K562 (cell line): ENCODE results near the gene CPT1A. TPM values are rescaled to one million over a fixed set of nuclear protein-coding genes. Genes with fewer than 3 reads are reported as not detected.

ENCODE experiments used
- BACH1 ChIP-seq: fragments of 200-800 bp; sonication (Bioruptor generic); IDR thresholded peaks from 2 replicates; pipeline ENCODE4 v1.6.1; 2016; ENCODE audit warnings: missing genetic modification characterization, missing compliant biosample characterization
- CBX5 ChIP-seq: IDR thresholded peaks from 2 replicates; pipeline ENCODE4 v1.6.1; 2014; ENCODE audit warnings: low read depth, borderline replicate concordance
- CEBPB ChIP-seq: fragments of 450-650 bp; IDR thresholded peaks from 2 replicates; pipeline ENCODE4 v1.6.1; 2016; ENCODE audit warnings: missing genetic modification characterization, missing compliant biosample characterization
- CREM ChIP-seq: IDR thresholded peaks from 2 replicates; pipeline ENCODE4 v1.6.1; 2014; ENCODE audit warnings: antibody characterized with exemption, low read depth
- DACH1 ChIP-seq: fragments of 450-650 bp; IDR thresholded peaks from 2 replicates; pipeline ENCODE4 v1.6.1; 2018; ENCODE audit not compliant: partially characterized antibody
- EP300 ChIP-seq: IDR thresholded peaks from 2 replicates; pipeline ENCODE4 v1.6.1; 2012; ENCODE audit warnings: low read length, improper control_type of control experiment
- FIP1L1 ChIP-seq: fragments of 200-400 bp; formaldehyde crosslinking; IDR thresholded peaks from 2 replicates; pipeline ENCODE4 v1.6.1; 2018; ENCODE audit warnings: mild to moderate bottlenecking, low read depth, low read length; ENCODE audit not compliant: poor library complexity, severe bottlenecking
- FOSL1 ChIP-seq: fragments of 200-800 bp; sonication (Bioruptor generic); conservative IDR thresholded peaks from 2 replicates; pipeline ENCODE4 v1.6.1; 2016; ENCODE audit warnings: missing genetic modification characterization, missing compliant biosample characterization
- GABPB1 ChIP-seq: sonication (generic); formaldehyde crosslinking; IDR thresholded peaks from 2 replicates; pipeline ENCODE4 v1.8.0; 2022; ENCODE audit warnings: mild to moderate bottlenecking, missing genetic modification reagents
- IFI16 ChIP-seq: fragments of 250-450 bp; sonication (Bioruptor Pico); IDR thresholded peaks from 2 replicates; pipeline ENCODE4 v2.1.2; 2022; ENCODE audit warnings: mild to moderate bottlenecking, inconsistent platforms
- KLF6 ChIP-seq: fragments of 250-450 bp; sonication (Bioruptor Pico); IDR thresholded peaks from 2 replicates; pipeline ENCODE4 v1.4.0; 2020; ENCODE audit warnings: mild to moderate bottlenecking, moderate library complexity, borderline replicate concordance
- MAFG ChIP-seq: fragments of 450-650 bp; conservative IDR thresholded peaks from 2 replicates; pipeline ENCODE4 v1.6.1; 2016; ENCODE audit warnings: missing genetic modification characterization, missing compliant biosample characterization
- MCM7 ChIP-seq, 2 experiments: fragments of 450-650 bp; IDR thresholded peaks; 2 replicates each; pipeline ENCODE4 v1.6.1; 2016 to 2018
- MED1 ChIP-seq: sonication (generic); formaldehyde crosslinking; IDR thresholded peaks from 2 replicates; pipeline ENCODE4 v1.8.1; 2023; ENCODE audit warnings: missing genetic modification reagents, borderline replicate concordance
- NEUROD1 ChIP-seq: fragments of 150-350 bp; IDR thresholded peaks from 2 replicates; pipeline ENCODE4 v1.6.1; 2014; ENCODE audit warnings: borderline replicate concordance, low read length, low read depth; ENCODE audit not compliant: partially characterized antibody
- NR2C1 ChIP-seq, 2 experiments: fragments of 450-650 bp; IDR thresholded peaks; 2 replicates each; pipeline ENCODE4 v1.6.1; 2017; ENCODE audit warnings: mild to moderate bottlenecking in 2 of 2, antibody characterized with exemption in 1 of 2, inconsistent platforms in 1 of 2, missing compliant biosample characterization in 1 of 2, missing genetic modification characterization in 1 of 2
- TOE1 ChIP-seq, 2 experiments: fragments of 450-650 bp in 1 of 2; sonication (generic) in 1 of 2; formaldehyde crosslinking in 1 of 2; IDR thresholded peaks; 2 replicates each; pipeline versions ENCODE4 v1.7.1 to v1.8.0; 2016 to 2022; ENCODE audit warnings: borderline replicate concordance in 2 of 2, mild to moderate bottlenecking in 2 of 2, antibody characterized with exemption in 1 of 2, inconsistent platforms in 1 of 2, low read depth in 1 of 2, missing genetic modification reagents in 1 of 2, moderate library complexity in 1 of 2
- XRCC4 ChIP-seq: IDR thresholded peaks from one replicate; pipeline ENCODE4 v1.6.1; 2011; ENCODE audit not compliant: insufficient read depth, insufficient read length; ENCODE audit errors: extremely low read depth
- ZBTB11 ChIP-seq, 3 experiments: fragments of 200-800 bp in 1 of 3; fragments of 250-450 bp in 1 of 3; fragments of 450-650 bp in 1 of 3; sonication (Bioruptor Pico) in 1 of 3; sonication (Bioruptor generic) in 1 of 3; formaldehyde crosslinking in 1 of 3; IDR thresholded peaks; 2 replicates each; pipeline versions ENCODE4 v1.6.1 to v1.8.0; 2016 to 2022; ENCODE audit warnings: mild to moderate bottlenecking in 2 of 3, missing genetic modification characterization in 2 of 3, missing compliant biosample characterization in 1 of 3, moderate library complexity in 1 of 3
- polyA plus RNA-seq, 8 experiments: library from polyadenylated mRNA; depleted of rRNA in 4 of 8; stranded (reverse) in 5 of 8; unstranded in 3 of 8; fragments of >200 nt; fragmentation: Nextera tagmentation in 2 of 8; fragmentation: Illumina TruSeq in 1 of 8; extraction: Ambion mirVana in 2 of 8; extraction: Trizol in 1 of 8; gene quantifications; 2 replicates each; pipeline versions ENCODE4 v1.2.1 to v1.2.3, GENCODE V29; 2011 to 2014; ENCODE audit warnings: inconsistent platforms in 1 of 8, missing spikeins in 1 of 8
- total RNA-seq, 7 experiments: library from RNA; depleted of rRNA in 6 of 7; stranded (reverse); fragments of >200 nt in 6 of 7; fragmentation: Illumina TruSeq in 2 of 7; extraction: Trizol in 2 of 7; gene quantifications; 2 replicates each; pipeline versions ENCODE4 v1.2.1 to v1.2.3, GENCODE V29; 2011 to 2021; ENCODE audit warnings: low replicate concordance in 1 of 7
- TF ChIP-seq, protein P1 (sequence below), 2 experiments: IDR thresholded peaks in 1 of 2; conservative IDR thresholded peaks in 1 of 2; 2 replicates each; pipeline ENCODE4 v1.6.1; 2016; ENCODE audit warnings: low read depth in 2 of 2, mild to moderate bottlenecking in 1 of 2, missing compliant biosample characterization in 1 of 2, missing genetic modification characterization in 1 of 2, moderate library complexity in 1 of 2
- TF ChIP-seq, protein P2 (sequence below): sonication (generic); formaldehyde crosslinking; IDR thresholded peaks from 2 replicates; pipeline ENCODE4 v1.8.1; 2023; ENCODE audit warnings: mild to moderate bottlenecking, missing genetic modification reagents, moderate library complexity

CPT1A gene
- total and polyA plus RNA-seq, 9 of the 15 experiments (the other 6 are each of a cell fraction or from before 2014, with no cell fraction given), result 2.6 to 29.1 (median 12.3) TPM

GRCh38 chr11:68838572-68838964 lies 3.1 kb downstream of the CPT1A start (continued):
- TF ChIP-seq MED1 (CRISPR knock-in tag), result no peak
- TF ChIP-seq, protein P1, sequence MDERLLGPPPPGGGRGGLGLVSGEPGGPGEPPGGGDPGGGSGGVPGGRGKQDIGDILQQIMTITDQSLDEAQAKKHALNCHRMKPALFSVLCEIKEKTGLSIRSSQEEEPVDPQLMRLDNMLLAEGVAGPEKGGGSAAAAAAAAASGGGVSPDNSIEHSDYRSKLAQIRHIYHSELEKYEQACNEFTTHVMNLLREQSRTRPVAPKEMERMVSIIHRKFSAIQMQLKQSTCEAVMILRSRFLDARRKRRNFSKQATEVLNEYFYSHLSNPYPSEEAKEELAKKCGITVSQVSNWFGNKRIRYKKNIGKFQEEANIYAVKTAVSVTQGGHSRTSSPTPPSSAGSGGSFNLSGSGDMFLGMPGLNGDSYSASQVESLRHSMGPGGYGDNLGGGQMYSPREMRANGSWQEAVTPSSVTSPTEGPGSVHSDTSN (CRISPR knock-in tag; IDR thresholded peaks at IDR 0.05; ENCODE audit: low read depth), result no peak
- TF ChIP-seq, protein P1 (tag; conservative IDR thresholded peaks at IDR 0.05; ENCODE audit: low read depth), result no peak
- 0 out of 2 replicates have a peak, but pooled peaks have one; percentile 24 for TF ChIP-seq CEBPB
- no peak for TF ChIP-seq MAFG
- no peak for TF ChIP-seq DACH1
- no peak for TF ChIP-seq GABPB1 (CRISPR knock-in tag)
- no peak for TF ChIP-seq CREM
- TF ChIP-seq NEUROD1, result no peak
- no peak for TF ChIP-seq CBX5
- no peak for TF ChIP-seq FIP1L1
- TF ChIP-seq KLF6 (CRISPR knock-in tag), result no peak
- TF ChIP-seq IFI16 (CRISPR knock-in tag), result no peak
- TF ChIP-seq NR2C1 (IDR thresholded peaks at IDR 0.05), result no peak
- TF ChIP-seq NR2C1 (tag; IDR thresholded peaks at IDR 0.05), result no peak
- TF ChIP-seq ZBTB11 (CRISPR knock-in tag; IDR thresholded peaks at IDR 0.05), result no peak
- TF ChIP-seq, protein P2, sequence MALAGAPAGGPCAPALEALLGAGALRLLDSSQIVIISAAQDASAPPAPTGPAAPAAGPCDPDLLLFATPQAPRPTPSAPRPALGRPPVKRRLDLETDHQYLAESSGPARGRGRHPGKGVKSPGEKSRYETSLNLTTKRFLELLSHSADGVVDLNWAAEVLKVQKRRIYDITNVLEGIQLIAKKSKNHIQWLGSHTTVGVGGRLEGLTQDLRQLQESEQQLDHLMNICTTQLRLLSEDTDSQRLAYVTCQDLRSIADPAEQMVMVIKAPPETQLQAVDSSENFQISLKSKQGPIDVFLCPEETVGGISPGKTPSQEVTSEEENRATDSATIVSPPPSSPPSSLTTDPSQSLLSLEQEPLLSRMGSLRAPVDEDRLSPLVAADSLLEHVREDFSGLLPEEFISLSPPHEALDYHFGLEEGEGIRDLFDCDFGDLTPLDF (CRISPR knock-in tag), result no peak
- no peak for TF ChIP-seq MCM7 (IDR thresholded peaks at IDR 0.05)
- TF ChIP-seq FOSL1, result no peak
- no peak for TF ChIP-seq EP300
- no peak for TF ChIP-seq XRCC4
- no peak for TF ChIP-seq TOE1 (IDR thresholded peaks at IDR 0.05; ENCODE audit: borderline replicate concordance)
- no peak for TF ChIP-seq TOE1 (CRISPR knock-in tag; IDR thresholded peaks at IDR 0.05; ENCODE audit: borderline replicate concordance, low read depth)
- no peak for TF ChIP-seq BACH1 (tag)
